GM11168 (cell line): Measurements from ENCODE around the gene KIF4B.
"Not testable (repeated sequence)": the region's sequence is repeated elsewhere in the genome, so short reads cannot be mapped to it uniquely, and the experiment has no call there.

Experiments used
- in situ Hi-C: fragments of 300-500 bp; cut with MboI; formaldehyde crosslinking; loops from one replicate; pipeline ENCODE4 v1.12.0; 2022; ENCODE audit warnings: low sequenced_read_pairs; ENCODE audit not compliant: unreplicated experiment

KIF4B gene

GRCh38 chr5:155013526-155013925 lies at the start of gene KIF4B:
Gene KIF4B, plus strand, starts transcription at chr5:155013755. Its CDS starts 105 bp downstream, at chr5:155013860.
- in situ Hi-C loops = no loop called here

DNA sequence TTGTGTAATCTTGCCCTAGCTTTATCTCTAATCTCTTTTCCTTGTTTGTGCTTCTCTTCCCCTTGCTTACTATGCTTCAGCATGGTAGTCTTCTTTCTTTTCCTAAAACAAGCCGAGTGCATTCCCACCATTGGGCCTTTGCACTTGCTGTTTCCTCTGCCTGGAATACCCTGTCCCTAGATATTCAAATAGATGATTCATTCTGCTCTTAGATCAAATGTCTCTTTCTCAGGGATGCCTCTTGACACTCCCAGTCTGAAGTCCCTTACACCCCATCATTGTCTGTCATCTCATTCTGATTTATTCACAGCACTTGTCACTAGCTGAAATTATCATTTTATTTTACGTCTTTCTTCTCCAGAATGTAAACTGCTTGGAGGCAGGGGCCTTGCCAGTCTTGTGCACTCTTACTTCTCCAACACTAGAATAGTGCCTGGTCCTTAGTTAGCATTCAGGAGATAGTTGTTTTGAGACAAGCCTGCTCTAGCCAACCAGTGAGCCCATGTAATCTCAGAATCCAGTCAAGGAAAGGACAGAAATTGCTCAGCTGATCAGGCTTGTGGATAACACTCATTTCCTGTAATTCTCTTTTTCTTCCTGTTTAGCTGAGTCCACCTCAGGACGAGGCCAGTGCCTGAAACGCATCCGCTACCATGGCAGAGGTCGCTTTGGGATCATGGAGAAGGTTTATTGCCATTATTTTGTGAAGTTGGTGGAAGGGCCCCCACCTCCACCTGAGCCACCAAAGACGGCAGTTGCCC lies 47.3 kb upstream of the KIF4B start:
- in situ Hi-C loops = no loop called here

- in situ Hi-C loops = no loop called here
These were observed 46.7 kb upstream of the KIF4B start for GRCh38 chr5:154966874-154967273.

DNA sequence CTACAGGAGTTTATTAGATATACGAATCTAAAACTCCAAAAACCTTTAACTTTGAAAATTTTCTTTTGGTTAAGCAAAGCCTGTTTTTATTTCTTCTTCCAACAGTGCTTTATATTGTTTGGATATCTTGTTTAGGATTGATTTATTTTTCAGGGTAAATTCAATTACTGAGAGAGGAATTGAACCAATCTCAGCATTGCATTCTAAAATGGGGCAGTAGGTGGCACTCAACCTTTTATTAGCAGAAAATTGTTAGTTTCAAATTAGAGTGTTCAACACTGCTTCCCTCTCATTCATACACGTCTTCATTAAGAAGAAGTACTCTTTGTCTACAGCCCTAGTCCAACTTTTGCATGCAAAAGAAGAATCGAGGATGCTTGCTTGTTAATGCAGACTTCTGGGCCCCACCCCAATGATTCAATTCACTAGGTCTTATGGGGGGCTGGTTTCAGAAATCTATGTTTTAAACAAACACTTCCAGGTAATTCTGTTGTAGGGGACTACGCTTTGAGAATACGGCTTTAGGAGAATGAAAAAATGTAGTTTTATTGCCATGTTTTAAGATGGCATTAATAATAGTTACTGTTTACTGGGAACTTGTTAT lies 46.0 kb upstream of the KIF4B start:
- in situ Hi-C loops = no loop called here

DNA sequence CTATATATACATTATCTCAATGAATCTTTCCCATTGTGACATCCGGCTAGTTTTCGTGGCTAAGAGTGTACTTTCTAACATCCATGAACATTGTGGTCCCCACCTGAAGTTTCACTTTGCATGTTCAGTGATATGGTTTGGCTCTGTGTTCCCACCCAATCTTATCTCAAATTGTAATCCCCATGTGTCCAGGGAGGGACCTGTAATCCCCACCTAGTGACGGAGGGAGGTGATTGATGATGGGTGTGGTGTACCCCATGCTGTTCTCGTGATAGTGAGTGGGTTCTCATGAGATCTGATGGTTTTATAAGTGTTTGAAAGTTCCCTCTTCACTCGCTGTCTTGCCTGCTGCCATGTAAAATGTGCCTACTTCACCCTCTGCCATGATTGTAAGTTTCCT lies 44.6 kb upstream of the KIF4B start:
- in situ Hi-C loops = no loop called here

DNA sequence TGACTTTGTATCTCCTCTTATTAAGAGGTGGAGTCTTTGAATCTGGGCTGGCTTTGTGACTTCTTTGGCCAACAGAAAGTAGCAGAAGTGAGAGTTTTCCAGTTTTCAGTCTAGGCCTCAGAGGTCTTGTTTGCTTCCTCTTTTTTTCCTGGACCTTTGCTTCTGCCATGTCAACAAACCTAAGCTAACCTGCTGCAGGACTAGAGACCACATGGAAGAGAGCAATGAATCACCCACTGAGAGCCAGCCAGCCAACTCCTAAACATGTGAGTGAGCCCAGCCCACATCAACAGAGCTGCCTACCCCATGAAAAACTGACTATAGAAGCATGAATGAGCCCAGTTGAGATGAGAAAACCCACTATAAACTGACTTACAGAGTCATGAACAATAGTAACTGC lies 42.8 kb upstream of the KIF4B start:
- in situ Hi-C loops = no loop called here

DNA sequence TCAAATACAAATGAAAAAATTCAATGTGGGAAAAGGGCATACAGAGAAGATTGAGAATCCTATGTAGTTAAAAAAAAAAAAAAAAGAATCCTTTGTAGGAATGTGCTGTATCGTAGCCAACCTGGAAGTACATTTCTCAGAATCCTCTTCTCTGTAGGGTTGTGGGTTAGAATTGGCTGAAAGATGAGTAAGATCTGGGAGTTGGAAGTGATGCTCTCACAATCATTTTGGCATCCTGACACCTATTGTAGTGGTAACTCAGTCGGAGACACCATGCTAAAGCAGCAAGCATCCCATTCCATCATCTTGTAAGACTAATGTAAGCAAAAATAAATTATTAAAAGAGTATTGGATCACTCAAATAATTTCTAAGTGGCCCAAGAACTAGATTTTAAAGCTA lies 42.1 kb upstream of the KIF4B start:
- in situ Hi-C loops = no loop called here

- in situ Hi-C loops = no loop called here
These were observed 41.0 kb upstream of the KIF4B start for GRCh38 chr5:154972476-154973080.

GRCh38 chr5:154976082-154976481 lies 37.5 kb upstream of the KIF4B start:
- in situ Hi-C loops = not testable (repeated sequence)

- in situ Hi-C loops = no loop called here
These were observed 36.1 kb upstream of the KIF4B start for GRCh38 chr5:154977409-154977808.

DNA sequence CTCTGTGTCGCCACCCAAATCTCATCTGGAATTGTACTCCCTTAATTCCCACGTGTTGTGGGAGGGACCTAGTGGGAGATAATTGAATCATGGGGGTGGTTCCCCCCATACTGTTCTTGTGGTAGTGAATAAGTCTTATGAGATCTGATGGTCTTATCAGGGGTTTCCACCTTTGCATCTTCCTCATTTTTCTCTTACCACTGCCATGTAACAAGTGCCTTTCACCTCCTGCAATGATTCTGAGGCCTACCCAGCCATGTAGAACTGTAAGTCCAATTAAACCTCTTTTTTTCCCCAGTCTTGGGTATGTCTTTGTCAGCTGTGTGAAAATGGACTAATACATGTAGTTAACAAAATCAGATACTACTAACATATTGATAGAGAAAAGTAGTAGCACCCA lies 35.3 kb upstream of the KIF4B start:
- in situ Hi-C loops = not testable (repeated sequence)

DNA sequence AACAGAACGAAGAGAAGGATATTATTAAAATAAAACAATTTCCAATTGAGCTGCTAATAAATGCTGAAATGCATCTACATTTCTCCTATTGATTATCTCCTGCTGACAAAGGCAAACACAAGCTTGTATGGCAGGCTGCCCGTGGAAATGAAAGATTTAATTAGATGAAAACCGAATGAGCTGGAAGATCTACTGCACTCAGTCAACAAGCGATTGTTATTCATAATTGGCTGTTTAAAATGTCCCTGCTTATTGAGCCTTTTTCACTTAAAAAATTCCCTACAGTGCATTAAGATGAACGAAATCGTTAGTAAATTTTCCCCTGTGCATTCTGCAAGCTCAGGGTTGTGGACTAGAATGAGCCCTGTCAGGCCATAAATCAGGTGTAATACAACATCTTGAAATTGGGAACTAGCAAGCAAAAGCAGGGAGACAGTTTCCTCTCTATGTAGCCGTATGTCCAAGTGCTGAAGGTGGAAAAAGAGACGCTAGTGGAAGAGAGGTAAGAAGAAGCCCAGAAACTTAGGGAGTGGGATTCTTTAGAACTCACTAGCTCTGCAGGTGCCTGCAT lies 28.5 kb upstream of the KIF4B start:
- in situ Hi-C loops = no loop called here

GRCh38 chr5:154986151-154986550 lies 27.4 kb upstream of the KIF4B start:
- in situ Hi-C loops = no loop called here

DNA sequence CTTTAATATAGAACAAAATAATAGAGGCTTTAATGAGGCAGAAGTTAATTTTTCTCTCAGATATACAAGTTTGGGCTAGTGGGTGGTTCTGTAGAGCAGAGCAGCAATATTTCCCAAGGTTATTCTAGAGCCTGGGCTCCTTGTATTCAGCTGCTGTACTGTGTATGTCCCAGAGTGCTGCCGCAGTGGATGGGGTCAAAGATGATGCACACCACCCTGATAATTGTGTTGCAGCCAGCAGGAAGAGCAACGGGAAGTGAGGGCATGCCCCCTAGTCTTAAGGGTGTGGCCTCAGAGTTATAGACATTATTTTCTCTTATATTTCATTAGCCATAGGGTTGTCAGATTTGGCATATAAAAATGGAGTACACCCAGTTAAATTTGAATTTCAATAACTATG lies 23.9 kb upstream of the KIF4B start:
- in situ Hi-C loops = no loop called here

DNA sequence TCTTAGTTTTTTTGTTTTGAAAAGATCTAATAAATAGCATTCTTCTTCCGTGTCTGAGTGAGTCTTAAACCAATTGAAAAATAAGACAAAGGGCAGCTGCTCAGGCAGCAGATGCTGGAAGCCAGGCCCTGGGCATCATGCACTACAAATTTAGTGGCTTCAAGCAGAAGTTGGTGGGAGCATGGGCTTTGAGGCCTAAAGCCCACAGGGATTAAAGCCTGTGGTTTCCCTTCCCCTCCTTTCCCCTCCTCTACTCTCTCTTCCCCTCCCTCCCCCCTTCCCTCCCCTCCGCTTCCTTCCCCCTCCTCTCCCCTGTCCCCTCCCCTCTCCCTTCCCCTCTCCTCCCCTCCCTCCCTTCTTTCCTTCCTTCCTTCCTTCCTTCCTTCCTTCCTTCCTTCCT lies 20.1 kb upstream of the KIF4B start:
- in situ Hi-C loops = no loop called here

GRCh38 chr5:154995679-154996078 lies 17.9 kb upstream of the KIF4B start:
- in situ Hi-C loops = no loop called here

DNA sequence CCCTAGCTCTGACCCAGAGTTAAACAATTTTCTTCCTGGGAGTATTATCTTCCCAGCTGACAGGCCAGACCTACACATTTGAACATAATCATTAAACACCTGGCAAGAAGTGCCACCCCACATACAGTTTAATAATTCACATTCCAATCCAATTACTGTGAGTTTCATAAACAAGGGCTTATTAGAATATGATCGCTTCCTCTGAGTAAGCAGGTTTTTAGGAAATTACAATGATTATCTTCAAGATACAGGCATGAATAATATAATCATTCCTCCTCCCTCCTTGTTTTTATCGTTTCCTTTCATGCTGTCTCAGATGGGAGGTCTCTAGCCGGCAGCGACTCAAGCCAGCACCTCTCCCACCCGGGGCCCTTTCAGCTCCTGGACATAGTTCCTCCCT lies 15.8 kb upstream of the KIF4B start:
- in situ Hi-C loops = no loop called here

DNA sequence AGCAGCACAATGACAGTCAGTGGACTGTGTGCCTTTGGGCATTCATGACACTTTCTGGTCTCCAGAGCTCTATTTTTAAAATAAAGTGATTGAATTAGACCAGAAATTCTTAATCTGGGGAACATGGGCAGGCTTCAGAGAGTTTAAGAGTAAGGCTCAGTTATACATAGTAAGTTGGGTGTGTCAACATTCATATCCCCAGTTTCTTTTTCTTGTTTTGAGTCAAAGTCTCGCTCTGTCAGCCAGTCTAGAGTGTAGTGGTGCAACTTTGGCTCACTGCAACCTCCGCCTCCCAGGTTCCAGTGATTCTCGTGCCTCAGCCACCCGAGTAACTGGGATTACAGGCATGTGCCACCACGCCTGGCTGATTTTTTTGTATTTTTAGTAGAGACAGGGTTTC lies 13.7 kb upstream of the KIF4B start:
- in situ Hi-C loops = no loop called here

DNA sequence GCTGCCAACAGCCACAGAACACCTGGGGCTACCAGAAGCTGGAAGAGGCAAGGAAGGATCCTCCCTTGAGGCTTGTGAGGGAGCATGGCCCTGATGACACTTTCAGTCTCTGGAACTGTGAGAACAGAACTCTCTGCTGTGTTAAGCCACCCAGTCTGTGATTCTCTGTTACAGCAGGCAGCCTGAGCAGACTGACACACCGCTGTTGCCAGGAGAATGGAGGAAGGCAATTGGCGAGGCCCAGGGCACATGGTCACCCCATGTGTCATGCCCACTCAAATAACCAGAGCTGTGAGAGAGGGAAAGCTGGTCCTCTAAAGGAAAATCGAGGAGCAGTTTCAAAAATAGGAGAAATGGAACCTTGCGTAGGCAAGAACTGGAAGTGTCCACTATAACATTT lies 12.0 kb upstream of the KIF4B start:
- in situ Hi-C loops = no loop called here

DNA sequence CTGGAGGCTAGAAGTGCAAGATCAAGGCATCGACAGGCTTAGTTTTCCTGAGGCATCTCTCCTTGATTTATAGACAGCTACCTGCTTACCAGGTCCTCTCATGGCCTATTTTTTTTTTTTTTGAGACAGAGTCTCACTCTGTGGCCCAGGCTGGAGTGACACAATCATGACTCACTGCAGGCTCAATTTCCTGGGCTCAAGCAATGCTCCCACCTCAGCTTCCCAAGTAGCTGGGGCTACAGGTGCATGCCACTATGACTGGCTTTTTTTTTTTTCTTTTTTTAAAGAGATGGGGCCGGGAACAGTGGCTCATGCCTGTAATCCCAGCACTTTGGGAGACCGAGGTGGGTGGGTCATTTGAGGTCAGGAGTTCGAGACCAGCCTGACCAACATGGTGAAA lies 10.8 kb upstream of the KIF4B start:
- in situ Hi-C loops = not testable (repeated sequence)

DNA sequence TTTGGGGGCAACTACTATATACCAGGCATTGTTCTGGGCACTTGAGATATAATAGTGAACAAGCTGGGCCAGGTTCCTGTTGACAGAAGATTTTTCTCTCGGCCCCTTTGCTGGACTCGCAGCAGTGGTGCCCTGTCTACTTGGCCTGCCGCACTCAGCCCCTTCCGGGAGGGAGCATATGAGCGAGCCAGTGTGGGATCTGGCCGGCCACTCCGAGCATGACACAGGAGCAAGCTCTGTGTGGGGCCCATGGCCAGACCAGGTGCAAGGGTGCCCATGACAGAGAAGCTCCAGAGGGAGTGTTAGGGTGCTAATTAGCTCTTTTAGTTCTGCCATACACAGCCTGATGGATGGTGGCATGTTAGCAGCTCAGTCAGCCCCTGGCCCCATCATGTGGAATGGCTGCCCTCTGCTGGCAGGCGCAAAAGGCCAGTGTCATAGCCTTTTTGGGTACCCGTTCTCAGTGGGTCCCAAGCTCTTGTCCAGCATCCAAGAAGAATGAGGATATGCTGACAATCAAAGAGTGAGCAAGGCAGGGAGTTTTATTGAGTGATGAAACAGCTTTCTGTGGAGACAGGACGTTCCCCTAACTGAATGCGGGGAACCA lies 9.3 kb upstream of the KIF4B start:
- in situ Hi-C loops = no loop called here
